Activated CD4-positive, alpha-beta T cell treated with anti-CD3 and anti-CD28 coated beads, Interleukin-2, amount 50 U/mL, for 16 hours (primary cell): Measurements from ENCODE around the gene MMD.
"Not testable (repeated sequence)": the region's sequence is repeated elsewhere in the genome, so short reads cannot be mapped to it uniquely, and the experiment has no call there.

Experiments
- DNase-seq: peaks from one replicate; pipeline ENCODE4 v3.0.0-alpha.2; 2020

The MMD gene

DNA sequence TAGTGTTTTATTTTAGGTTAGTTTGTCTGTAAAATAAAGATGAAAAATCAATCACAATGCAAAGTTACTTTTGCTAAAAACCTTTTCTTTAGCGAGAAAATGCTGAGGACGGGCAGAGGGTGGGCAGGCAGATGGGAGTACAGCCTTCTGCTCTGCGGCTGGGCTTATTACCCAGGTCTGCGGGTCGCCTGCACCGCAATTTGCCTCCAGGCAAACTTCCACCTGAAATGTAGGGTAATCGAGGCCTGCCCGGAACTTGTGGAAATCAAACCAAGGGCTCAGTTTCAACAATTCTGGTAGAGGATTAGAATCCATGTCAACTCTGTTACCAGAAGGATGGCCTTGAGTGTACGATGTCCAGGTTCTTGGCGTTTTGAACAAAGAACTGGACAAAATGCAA is 22.3 kb upstream of the MMD start:
- no peak for DNase-seq

GRCh38 chr17:55442953-55443683 is 21.5 kb upstream of the MMD start:
- DNase-seq, result no peak

GRCh38 chr17:55442462-55442861 is 20.8 kb upstream of the MMD start:
- DNase-seq, result no peak

DNA sequence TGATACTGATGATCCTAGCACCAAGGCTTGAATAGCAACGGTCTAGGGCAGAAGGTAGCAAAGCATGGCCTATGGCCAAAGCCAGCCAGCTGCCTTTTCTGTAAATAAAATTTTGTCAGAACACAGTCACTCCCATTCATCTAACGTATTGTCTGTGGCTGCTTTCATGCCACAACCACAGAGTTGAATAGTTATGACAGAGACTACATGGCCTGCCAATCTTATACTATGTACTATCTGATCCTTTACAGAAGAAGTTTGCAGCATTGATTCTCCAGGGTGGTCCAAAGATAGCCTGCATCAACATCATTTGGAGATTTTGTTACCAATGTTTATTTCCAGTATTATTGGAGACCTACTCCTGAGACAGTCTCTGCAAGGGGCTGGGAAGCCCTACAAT is 19.9 kb upstream of the MMD start:
- no peak for DNase-seq

DNA sequence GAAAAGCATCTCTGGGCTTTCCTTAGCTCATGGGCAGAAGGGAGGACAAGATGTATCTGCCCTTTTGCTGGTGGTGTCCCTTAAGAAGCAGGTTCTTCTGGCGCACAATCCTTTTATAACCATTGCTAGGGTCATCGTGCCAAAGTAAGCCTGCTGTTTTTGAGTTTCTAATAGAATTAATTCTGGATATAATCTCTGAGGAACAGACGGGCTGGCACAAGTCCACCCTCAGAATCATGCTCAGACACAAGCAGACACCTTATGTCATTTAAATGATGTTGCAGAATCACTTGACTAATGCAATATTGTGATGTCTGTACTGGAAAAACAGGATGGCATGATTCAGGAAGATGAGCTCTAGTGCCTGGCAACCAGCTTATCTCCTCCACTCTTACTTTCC is 18.8 kb upstream of the MMD start:
- DNase-seq, result no peak

DNA sequence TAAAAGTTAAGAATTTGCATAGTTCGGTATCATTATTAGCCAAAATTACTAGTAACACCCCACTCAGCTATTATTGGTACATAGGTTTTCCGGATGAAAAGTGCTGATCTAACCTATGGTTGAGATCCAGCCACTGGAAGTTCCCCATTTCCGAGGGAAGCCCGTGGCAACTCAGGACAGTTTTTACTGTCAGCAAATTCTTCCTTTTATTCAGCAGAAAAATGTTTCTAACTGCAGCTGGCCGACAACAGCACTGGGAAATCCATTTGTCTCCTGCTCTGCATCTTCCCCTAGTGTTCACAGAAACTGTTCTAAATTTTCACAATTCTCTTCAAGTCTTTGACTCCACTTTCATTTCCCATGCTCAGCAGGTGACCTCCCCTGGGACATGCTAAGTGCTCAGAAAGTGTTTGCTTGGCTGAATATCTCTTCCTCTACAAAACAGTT is 15.5 kb upstream of the MMD start:
- DNase-seq, result no peak

- DNase-seq, result no peak
Observed at GRCh38 chr17:55436224-55437158, 14.9 kb upstream of the MMD start.

GRCh38 chr17:55435408-55435807 is 13.8 kb upstream of the MMD start:
- DNase-seq, result no peak

DNA sequence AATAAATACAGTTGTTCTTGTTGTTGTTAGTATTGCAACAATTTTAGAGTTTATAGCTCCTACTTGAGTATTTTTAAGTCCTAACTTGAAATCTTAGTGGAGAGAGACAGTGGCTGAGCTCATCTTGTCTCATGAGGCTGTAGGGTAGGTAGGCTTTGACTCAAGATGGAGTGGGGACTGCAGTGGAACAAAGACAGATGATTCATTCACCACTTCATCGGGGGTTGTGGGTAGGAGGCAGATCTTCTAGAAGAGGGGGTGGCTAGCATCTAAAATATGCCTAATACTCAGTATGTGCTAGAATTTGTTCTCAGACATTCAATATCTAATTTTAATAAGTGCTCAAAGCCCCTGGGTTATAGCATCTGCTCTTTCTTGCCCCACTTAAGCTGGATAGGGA is 13.1 kb upstream of the MMD start:
- peak; percentile 24 for DNase-seq

GRCh38 chr17:55433629-55434422 is 12.2 kb upstream of the MMD start:
- DNase-seq, result no peak

GRCh38 chr17:55433029-55433628 is 11.5 kb upstream of the MMD start:
- DNase-seq, result peak; percentile 32

DNA sequence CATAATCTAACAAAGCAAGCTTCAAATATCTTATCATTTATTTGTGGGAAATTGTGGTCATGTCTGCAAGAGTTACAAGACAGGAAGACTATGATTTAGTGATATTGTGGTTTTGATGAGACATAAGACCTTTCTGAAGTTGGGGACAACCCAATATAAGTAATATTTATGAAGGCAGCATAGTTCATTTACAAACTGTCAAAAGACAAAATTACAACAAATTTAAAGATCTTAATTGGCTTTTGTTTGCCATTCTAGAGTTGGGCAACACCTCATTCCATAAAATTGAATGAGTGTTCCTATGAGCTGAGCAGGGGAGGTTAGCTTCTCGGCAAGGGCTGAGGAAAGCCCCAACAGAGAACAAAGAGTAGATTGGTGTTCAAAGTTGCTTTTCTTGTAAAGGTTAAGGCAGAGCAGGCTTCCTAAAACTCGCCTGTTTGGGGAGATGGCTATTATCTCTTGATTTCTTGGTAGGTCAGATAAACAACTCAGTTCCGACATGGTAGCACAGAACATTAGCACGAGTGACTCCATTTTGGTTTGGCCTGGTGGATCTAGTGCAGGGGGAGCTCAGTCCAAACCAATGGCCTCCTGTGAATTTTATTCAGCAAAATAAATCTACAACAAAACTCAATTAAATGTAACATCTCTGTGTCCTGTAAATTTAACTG is 10.9 kb upstream of the MMD start:
- DNase-seq, result no peak

- DNase-seq, result not testable (repeated sequence)
Observed at GRCh38 chr17:55431914-55432313, 10.3 kb upstream of the MMD start.

- no peak for DNase-seq
Observed at GRCh38 chr17:55430541-55431288, 9.1 kb upstream of the MMD start.

DNA sequence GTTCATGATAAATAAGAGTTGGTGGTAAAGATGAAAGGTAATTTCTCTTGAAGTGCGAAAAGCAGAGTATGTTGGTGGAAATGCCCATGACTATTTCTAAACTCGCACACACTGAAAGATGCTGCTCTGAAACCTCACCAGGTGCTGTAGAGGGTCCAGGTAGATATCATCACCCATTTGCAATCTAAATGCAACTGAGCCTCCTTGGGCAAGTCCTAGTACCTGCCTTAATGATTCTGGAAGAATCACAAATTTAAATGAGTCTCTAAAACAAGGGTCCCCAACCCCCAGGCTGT is 5.9 kb upstream of the MMD start:
- DNase-seq, result no peak

GRCh38 chr17:55426851-55427586 is 5.4 kb upstream of the MMD start:
- DNase-seq, result no peak

DNA sequence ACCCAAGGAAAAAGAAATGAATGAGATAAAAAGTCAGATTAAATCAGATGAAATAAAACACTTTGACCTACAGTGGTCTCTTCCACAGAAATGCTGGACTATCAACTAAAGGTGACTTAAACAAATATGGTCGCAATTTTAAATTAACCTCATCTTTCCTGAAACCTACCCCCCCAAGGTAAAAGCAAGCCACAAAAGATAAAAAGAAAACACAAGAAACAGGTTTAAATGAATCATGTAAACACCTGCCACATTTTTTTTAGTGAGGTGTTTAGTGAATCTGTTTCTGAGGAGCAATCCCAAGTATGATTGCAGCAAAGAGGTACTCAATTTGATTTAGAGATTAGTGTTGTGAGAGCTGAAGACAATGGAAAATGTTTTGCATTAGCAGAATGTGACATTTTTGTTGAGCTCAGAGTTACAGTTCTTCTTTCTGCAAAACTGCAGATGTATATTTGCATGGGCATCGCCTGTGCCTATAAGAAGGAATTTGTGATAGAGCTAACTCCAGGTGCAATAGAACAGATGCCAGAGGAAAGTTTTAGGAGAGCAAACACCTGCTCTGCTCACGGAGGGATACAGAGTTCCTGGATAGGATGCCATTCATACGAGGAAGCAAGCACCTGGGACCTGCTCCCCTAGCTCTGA is 3.4 kb upstream of the MMD start:
- DNase-seq, result no peak

GRCh38 chr17:55423535-55423934 is 1.9 kb upstream of the MMD start:
- DNase-seq, result no peak

DNA sequence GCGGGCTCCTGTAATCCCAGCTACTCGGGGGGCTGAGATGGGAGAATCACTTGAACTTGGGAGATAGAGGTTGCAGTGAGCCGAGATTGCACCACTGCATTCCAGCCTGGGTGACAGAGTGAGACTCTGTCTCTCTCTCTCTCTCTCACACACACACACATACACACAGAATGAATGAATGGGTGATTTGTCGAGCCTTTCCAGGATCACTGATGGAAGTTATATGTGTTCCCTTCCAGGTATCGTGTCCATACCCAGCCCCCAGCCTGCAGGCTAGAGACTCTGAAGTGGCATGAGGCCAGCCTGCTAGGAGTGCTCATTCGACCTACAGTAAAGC is 1.2 kb upstream of the MMD start:
- DNase-seq, result not testable (repeated sequence)

DNA sequence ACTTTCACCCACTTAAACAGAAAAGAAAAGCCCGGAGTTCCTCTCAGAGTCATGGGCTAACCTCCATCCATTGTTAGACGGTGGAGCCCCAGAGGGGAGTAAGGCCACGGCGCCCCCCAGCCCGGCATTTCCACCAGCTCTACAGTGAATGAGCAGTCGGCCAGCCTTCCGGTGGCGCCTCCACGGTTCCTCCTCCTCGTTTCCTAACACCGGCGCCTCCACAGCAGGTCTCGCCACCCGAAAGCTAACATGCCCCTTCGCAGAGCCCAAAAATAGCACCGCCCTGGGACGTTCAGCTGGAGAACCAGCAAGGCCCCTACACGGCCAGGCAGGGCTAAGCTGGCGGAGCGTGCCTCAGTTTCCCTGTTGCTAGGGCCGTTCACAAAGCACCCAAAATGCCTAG is 858 bp downstream of the MMD start:
- DNase-seq, result peak; percentile 45
